BLaER1 (cell line): ENCODE measurements around the gene FXYD6.
A peak's percentile ranks its signal among the peaks of the same experiment; 100 is the strongest.

Source experiments
- H3K27ac ChIP-seq: shearing (Covaris generic); formaldehyde crosslinking; 2 replicates; pipeline ENCODE4 v1.8.1; 2022
- H3K27me3 ChIP-seq: shearing (Covaris generic); formaldehyde crosslinking; 2 replicates; pipeline ENCODE4 v1.8.1; 2022
- H3K36me3 ChIP-seq: shearing (Covaris generic); formaldehyde crosslinking; 2 replicates; pipeline ENCODE4 v1.8.1; 2022
- H3K4me1 ChIP-seq: shearing (Covaris generic); formaldehyde crosslinking; 2 replicates; pipeline ENCODE4 v1.8.1; 2022
- H3K4me2 ChIP-seq: shearing (Covaris generic); formaldehyde crosslinking; 2 replicates; pipeline ENCODE4 v1.8.1; 2022
- H3K4me3 ChIP-seq: shearing (Covaris generic); formaldehyde crosslinking; 2 replicates; pipeline ENCODE4 v1.8.1; 2022
- H3K9ac ChIP-seq: shearing (Covaris generic); formaldehyde crosslinking; 2 replicates; pipeline ENCODE4 v1.8.1; 2022
- H3K9me3 ChIP-seq: shearing (Covaris generic); formaldehyde crosslinking; 2 replicates; pipeline ENCODE4 v1.8.1; 2022
- H4K20me1 ChIP-seq: shearing (Covaris generic); formaldehyde crosslinking; 2 replicates; pipeline ENCODE4 v1.8.1; 2022
- Cebpa-rat ChIP-seq: shearing (Covaris generic); IDR thresholded peaks from 2 replicates; pipeline ENCODE4 v1.8.1; 2022

FXYD6 gene

DNA sequence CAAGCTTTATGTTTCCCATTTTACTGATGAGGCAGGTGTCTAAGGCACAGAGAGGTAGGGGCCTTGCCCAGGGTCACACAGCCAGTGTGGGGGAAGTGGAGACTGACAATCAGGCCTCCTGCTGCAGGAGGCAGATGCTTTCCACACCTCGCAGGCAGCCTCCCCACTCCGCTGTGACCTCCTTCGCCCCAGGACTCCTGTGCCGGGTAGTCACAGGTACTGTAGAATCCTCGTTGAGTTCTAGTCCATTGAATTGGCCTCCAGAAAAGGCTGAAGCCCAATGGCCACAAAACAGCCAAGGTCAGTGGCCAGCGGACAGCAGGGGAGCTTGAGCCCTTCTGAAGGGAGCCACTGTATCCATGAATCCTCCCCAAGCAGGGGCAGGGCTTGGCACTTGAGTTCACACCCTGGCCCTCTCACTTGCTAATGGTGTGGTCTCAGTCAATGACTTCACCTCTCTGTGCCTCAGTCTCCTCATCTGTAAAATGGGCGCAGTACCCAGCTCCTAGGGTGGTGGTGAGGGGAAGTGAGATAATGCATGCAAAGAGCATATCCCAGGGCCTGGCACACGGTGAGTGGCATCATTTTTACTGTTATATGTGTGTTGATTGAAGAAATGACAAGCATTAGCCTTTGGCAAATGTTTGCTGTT is 50.8 kb downstream of the FXYD6 start:
- Histone ChIP-seq H4K20me1 (no peaks in the 10 kb centered on the region), H3K9ac (peak overlapping the region; percentile 75; the same call in 1 of the 2 replicates), H3K9me3 (no peaks in the 10 kb centered on the region), H3K27ac (peak overlapping the region; percentile 93), H3K4me3 (no peak overlapping the region; the same call in 1 of the 2 replicates), H3K27me3 (no peaks in the 10 kb centered on the region), H3K4me2 (peak overlapping the region; percentile 91), H3K36me3 (no peaks in the 10 kb centered on the region), H3K4me1 (peaks cover 97% of the 10 kb centered on the region)
- TF ChIP-seq Cebpa-rat: no peak

DNA sequence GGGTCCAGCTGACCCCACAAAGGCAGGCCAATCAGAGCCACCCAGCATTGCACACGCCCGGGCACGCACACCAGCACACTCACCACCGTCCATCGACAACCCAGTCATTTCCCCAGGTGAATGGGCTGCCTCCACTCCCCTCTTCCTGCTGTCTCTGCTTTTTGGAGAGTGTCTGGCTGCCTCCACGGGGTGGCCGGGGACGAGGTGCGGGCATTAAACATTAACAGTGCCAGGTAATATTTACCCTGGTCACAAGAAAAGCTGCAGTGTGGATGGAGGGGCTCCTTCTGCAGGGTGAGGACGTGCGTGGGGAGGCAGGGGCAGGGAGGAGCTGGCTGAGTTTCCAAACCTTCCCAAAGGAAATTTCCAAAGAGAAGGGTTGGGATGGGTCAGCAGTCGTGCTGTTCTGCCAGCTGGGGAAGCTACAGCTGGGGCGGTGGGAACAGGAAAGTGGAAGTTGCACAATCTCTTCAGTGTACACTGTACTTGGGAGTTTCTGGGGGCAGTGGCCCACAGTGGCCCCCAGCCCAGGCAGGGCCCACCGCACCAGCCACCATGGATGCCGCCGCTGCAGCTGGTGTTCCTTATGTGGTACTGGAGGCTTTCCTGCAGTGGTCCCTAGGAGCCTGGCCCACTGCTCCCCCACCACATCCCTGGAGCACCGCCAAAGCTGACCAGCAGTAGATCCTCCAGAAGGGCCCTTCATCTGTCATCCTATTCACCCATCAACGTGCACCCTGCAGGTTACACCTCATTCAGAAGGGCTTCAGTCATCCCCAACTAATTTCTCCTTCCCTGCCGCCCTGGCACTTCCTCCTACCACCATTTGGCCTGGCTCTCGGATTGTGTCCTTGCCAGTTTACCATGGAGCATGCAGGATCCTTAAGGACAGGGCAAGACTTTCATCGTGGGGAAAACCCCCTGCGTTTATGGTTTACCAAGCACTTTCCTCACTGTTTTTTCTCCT is 51.6 kb downstream of the FXYD6 start, which contains the start of gene FXYD2:
Gene FXYD2 (minus strand): TSS at position 174 of the 967 bp plus-strand sequence. CDS start 66 bp downstream, at position 108.
- Histone ChIP-seq H4K20me1 (no peaks in the 10 kb centered on the region), H3K36me3 (no peaks in the 10 kb centered on the region), H3K9ac (peak within 1 kb of the TSS; percentile 75), H3K4me3 (peak within 1 kb of the TSS; percentile 22), H3K27me3 (no peaks in the 10 kb centered on the region), H3K9me3 (no peaks in the 10 kb centered on the region), H3K4me2 (peak within 1 kb of the TSS; percentile 91), H3K4me1 (peaks cover 97% of the 10 kb centered on the region), H3K27ac (peak within 1 kb of the TSS; percentile 93)
- TF ChIP-seq Cebpa-rat: peak; percentile 83

DNA sequence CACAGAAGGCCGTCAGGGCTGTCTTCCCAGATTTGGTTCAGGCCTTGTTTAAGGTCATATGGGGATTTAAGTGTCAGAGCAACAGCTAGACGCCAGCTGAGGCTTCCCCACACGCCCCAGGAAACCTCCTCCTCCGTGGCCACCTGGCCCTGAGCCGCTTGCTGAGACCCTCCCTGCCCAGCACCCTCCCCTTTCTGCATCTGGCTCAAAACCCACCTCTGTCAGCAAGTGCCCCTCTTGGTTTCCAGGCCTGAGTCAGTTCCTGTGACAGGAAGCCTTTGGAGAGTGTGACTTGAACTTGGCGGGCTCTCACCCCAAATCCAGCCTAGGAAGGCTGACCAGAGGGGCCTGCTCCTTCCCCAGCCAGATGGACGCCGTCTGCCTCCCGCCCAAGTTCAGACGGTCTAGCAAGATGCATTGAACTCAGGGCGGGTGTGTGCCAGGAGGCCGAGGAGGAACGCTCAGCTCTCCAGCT is 52.5 kb downstream of the FXYD6 start:
- Histone ChIP-seq H3K4me1 (peaks cover 97% of the 10 kb centered on the region), H3K36me3 (no peaks in the 10 kb centered on the region), H3K27me3 (no peaks in the 10 kb centered on the region), H4K20me1 (no peaks in the 10 kb centered on the region), H3K4me2 (peak overlapping the region; percentile 91), H3K4me3 (0 out of 2 replicates have a peak overlapping the region, but pooled peaks have one; percentile 22), H3K9me3 (no peaks in the 10 kb centered on the region), H3K27ac (peak overlapping the region; percentile 93), H3K9ac (peak overlapping the region; percentile 75)
- TF ChIP-seq Cebpa-rat: no peak

DNA sequence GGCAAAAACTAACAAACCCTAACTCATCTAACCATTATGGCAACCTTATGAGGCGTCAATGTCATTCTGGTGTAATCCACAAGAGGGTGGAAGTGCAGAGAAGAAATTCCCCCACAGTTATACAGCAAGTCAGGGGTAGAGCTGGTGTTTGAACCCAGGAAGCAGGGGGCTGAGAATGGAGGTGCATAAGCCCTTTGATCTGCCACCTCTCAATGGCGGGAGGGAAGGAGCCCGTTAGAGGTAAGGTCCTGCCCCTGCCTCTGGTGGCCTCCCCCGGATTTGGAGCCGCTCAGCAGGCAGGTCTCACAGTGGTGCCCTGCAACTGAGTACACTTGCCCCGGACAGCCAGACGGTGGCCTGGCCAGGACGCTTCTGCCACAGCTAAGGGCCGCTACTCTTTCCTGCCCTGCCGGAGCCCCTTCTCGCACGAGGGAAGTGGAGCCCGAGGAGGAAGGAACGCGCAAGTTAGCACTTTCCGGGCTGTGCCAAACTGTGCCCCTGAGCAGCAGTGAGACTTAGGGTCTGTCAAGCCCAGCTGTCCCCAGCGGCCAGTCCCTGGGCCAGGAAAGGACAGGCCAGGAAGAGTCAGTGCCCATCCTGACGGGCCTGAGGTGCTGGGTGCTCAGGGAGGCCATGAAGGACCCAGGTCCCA is 53.0 kb downstream of the FXYD6 start:
- TF ChIP-seq Cebpa-rat: no peak
- Histone ChIP-seq H4K20me1 (no peaks in the 10 kb centered on the region), H3K4me3 (peak overlapping the region; percentile 22; the same call in 1 of the 2 replicates), H3K9me3 (no peaks in the 10 kb centered on the region), H3K36me3 (no peaks in the 10 kb centered on the region), H3K4me2 (peak overlapping the region; percentile 91), H3K9ac (peak overlapping the region; percentile 75), H3K4me1 (peaks cover 97% of the 10 kb centered on the region), H3K27me3 (no peaks in the 10 kb centered on the region), H3K27ac (peak overlapping the region; percentile 93)

DNA sequence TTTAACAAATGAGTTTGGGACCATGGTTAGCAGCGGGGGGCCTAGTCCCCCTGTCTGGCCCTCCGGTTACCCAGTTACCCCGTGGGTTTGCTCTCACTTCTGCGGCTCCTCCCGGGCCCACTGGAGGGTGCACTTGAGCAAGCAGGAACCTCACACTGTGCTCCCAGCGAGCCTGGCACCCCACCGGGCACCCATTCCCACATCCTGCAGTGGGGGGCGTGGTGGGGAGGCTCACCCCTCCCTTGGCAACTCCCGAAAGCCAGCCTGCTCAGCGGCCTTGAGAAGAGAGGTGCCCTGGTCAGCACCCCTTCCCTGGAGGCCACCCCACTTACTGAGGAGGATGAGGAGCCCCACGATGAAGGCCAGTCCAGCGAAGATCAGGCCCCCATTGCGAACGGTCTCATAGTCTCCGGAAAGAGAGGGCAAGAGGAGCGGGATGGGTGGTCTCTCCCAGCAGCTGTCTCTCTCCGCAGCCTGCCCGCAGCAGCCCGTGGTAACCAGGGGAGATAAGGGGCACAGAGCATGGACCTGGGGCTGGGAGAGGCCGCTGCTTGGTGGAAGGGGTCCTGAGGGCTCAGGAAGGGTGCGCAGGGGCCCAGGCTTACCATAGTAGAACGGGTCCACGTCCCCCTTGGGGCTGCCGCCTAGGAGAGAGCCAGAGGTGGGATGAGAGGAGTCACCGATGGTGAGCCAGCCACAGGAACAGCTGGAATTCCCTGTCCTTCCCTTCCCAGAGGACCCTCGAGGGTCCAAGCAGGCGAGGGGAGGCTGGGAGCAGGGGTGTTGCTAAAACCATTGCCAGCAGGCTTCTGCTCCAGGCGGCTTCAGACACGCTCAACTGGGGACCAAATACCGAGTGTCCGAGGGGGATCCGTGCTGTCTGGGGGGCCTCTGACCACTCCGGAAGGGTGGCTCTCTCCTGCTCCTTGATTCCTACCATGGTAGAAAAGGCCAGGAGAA is 54.1 kb downstream of the FXYD6 start:
- Histone ChIP-seq H3K27me3 (no peaks in the 10 kb centered on the region), H3K9ac (peak overlapping the region; percentile 75; the same call in 1 of the 2 replicates), H3K4me1 (peaks cover 97% of the 10 kb centered on the region), H3K9me3 (no peaks in the 10 kb centered on the region), H4K20me1 (no peaks in the 10 kb centered on the region), H3K4me2 (peak overlapping the region; percentile 91), H3K27ac (peak overlapping the region; percentile 93), H3K4me3 (no peak overlapping the region), H3K36me3 (no peaks in the 10 kb centered on the region)
- TF ChIP-seq Cebpa-rat: no peak

DNA sequence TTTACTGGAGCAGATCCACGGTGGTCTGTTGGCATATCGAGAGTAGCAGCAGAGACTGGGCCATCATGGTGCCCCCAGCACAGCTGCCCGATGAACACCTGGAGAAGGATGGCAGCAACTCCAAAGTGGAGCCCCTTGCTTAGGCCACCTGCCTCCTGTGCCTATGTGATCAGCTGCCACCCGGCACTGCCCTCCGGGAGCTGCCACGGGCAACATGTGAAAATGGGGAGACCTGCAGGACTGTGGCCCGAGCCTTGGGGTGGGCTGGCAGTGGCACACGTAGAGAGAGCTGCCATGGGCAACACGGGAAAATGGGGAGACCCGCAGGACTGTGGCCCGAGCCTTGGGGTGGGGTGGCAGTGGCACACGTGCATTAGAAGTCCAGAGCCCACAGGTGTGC is 55.0 kb downstream of the FXYD6 start:
- Histone ChIP-seq H3K4me1 (peaks cover 97% of the 10 kb centered on the region), H3K9me3 (no peaks in the 10 kb centered on the region), H3K4me2 (peak overlapping the region; percentile 91; the same call in 1 of the 2 replicates), H3K4me3 (no peak overlapping the region), H4K20me1 (no peaks in the 10 kb centered on the region), H3K27ac (no peak overlapping the region), H3K9ac (no peak overlapping the region), H3K27me3 (no peaks in the 10 kb centered on the region), H3K36me3 (no peaks in the 10 kb centered on the region)
- no peak for TF ChIP-seq Cebpa-rat

DNA sequence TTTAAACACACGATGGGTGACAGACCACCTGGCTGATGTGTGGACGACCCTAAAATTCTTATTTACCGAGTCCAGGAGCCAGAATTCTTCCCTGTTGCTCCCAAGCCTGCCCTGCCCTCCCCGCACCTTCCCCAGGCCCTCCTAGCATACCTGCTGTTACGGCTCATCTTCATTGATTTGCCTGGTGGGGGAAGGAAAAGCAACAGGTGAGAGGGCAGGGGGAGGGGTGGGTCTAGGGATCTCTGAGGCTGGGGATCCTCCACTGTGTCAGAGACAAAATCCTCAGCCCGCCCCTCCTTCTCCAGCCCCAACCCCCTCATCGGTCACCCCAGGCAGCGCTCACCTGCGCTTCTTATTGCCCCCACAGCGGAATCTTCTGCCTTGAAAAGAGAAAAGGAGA is 55.9 kb downstream of the FXYD6 start:
- Histone ChIP-seq H3K4me3 (no peak overlapping the region), H3K9ac (no peak overlapping the region), H3K4me2 (peak overlapping the region; percentile 78), H3K36me3 (no peaks in the 10 kb centered on the region), H4K20me1 (no peaks in the 10 kb centered on the region), H3K27ac (no peak overlapping the region), H3K9me3 (no peaks in the 10 kb centered on the region), H3K27me3 (no peaks in the 10 kb centered on the region), H3K4me1 (peaks cover 97% of the 10 kb centered on the region)
- TF ChIP-seq Cebpa-rat: no peak

DNA sequence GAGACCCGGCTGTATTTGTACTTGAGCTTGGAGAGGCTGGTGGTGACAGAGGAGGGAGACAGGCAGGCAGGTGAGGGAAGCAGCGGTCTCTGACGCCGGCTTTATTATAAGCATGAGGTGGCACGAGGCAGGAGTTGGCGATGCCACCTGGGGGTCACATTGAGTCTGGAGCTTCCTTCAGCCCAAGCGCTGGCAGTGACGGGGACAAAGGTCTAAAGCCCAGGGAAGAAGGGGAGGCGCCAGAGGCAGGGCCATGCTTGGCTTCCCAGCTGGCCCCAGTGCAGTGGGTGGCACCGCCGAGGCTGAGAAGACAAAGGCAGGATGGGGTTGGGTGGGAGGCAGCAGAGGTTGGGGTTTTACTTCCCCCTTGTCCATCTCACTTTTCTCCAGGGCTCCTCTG is 56.4 kb downstream of the FXYD6 start:
- H3K27me3 ChIP-seq: no peaks in the 10 kb centered on the region
- TF ChIP-seq Cebpa-rat: no peak
- no peaks in the 10 kb centered on the region for H3K36me3 ChIP-seq
- 0 out of 2 replicates have a peak overlapping the region, but pooled peaks have one; percentile 11 for H3K9ac ChIP-seq
- no peaks in the 10 kb centered on the region for H4K20me1 ChIP-seq
- H3K9me3 ChIP-seq: no peaks in the 10 kb centered on the region
- peak overlapping the region; percentile 45; the same call in 1 of the 2 replicates for H3K27ac ChIP-seq
- peaks cover 97% of the 10 kb centered on the region for H3K4me1 ChIP-seq
- no peak overlapping the region for H3K4me3 ChIP-seq
- peak overlapping the region; percentile 78 for H3K4me2 ChIP-seq
